DOHH2 (cell line): ENCODE measurements around the gene APOL4.

ENCODE experiments used
- H3F3A ChIP-seq: fragments of 200-600 bp; sonication (generic), shearing (Covaris generic); 2 replicates; pipeline ENCODE4 v1.6.0; 2016; ENCODE audit warnings: antibody characterized with exemption, mild to moderate bottlenecking; ENCODE audit not compliant: control insufficient read depth, insufficient read depth
- H3K27ac ChIP-seq: fragments of 200-600 bp; sonication (generic); 2 replicates; pipeline ENCODE4 v1.5.1; 2014; ENCODE audit warnings: low read depth, mild to moderate bottlenecking, low read length, moderate library complexity
- H3K27me3 ChIP-seq: fragments of 200-600 bp; sonication (generic); 2 replicates; pipeline ENCODE4 v1.6.1; 2014; ENCODE audit warnings: mild to moderate bottlenecking, low read length, mixed read lengths; ENCODE audit not compliant: control insufficient read depth
- H3K36me3 ChIP-seq: fragments of 200-600 bp; sonication (generic); 2 replicates; pipeline ENCODE4 v1.6.1; 2014; ENCODE audit warnings: mild to moderate bottlenecking, low read length, moderate library complexity, mixed read lengths; ENCODE audit not compliant: control insufficient read depth
- H3K4me1 ChIP-seq: fragments of 200-600 bp; sonication (generic); 2 replicates; pipeline ENCODE4 v1.6.1; 2014; ENCODE audit warnings: mild to moderate bottlenecking, low read length, mixed read lengths; ENCODE audit not compliant: control insufficient read depth
- H3K4me2 ChIP-seq: fragments of 200-600 bp; sonication (generic); 2 replicates; pipeline ENCODE4 v1.6.0; 2014; ENCODE audit warnings: mild to moderate bottlenecking, low read length, moderate library complexity
- H3K4me3 ChIP-seq: fragments of 200-600 bp; sonication (generic); 2 replicates; pipeline ENCODE4 v1.5.1; 2014; ENCODE audit warnings: mild to moderate bottlenecking, low read length, mixed read lengths
- H3K79me2 ChIP-seq: fragments of 200-600 bp; sonication (generic); 2 replicates; pipeline ENCODE4 v1.6.1; 2014; ENCODE audit warnings: mild to moderate bottlenecking, low read length, mixed read lengths; ENCODE audit not compliant: control insufficient read depth
- H3K9me2 ChIP-seq: fragments of 200-600 bp; sonication (generic); replicated peaks from 2 replicates; pipeline ENCODE4 v1.6.1; 2014; ENCODE audit warnings: mild to moderate bottlenecking, low read length, mixed read lengths; ENCODE audit not compliant: control insufficient read depth
- H3K9me3 ChIP-seq: fragments of 200-600 bp; sonication (generic); 2 replicates; pipeline ENCODE4 v1.6.1; 2014; ENCODE audit warnings: antibody characterized with exemption, low read length, mixed read lengths; ENCODE audit not compliant: control insufficient read depth, insufficient read depth
- H4K20me1 ChIP-seq: fragments of 200-600 bp; sonication (generic); 2 replicates; pipeline ENCODE4 v1.6.0; 2014; ENCODE audit warnings: low read depth, mild to moderate bottlenecking, antibody characterized with exemption, low read length, moderate library complexity; ENCODE audit not compliant: control insufficient read depth, insufficient read depth
- CTCF ChIP-seq: fragments of 200-600 bp; sonication (generic); IDR thresholded peaks from one replicate; pipeline ENCODE4 v1.5.1; 2014; ENCODE audit warnings: antibody characterized with exemption, mild to moderate bottlenecking, low read depth, low read length; ENCODE audit not compliant: poor library complexity, severe bottlenecking
- EZH2phosphoT487 ChIP-seq: fragments of 200-600 bp; sonication (generic); IDR thresholded peaks from 2 replicates; pipeline ENCODE4 v1.6.1; 2017; ENCODE audit warnings: borderline replicate concordance, mild to moderate bottlenecking, antibody characterized with exemption, low read length, moderate library complexity, mixed read lengths

The APOL4 gene

GRCh38 chr22:36143956-36144355, 57.7 kb downstream of the APOL4 start:
- Histone ChIP-seq H4K20me1 (no peaks in the 10 kb centered on the region), H3K79me2 (no peaks in the 10 kb centered on the region), H3K9me3 (no peaks in the 10 kb centered on the region), H3K27me3 (peaks cover 19% of the 10 kb centered on the region), H3K9me2 (no peaks in the 10 kb centered on the region), H3K4me2 (no peak overlapping the region), H3K36me3 (no peaks in the 10 kb centered on the region), H3K27ac (no peak overlapping the region), H3K4me1 (no peaks in the 10 kb centered on the region), H3K4me3 (no peak overlapping the region), H3F3A (no peaks in the 10 kb centered on the region)
- TF ChIP-seq CTCF (no peak), EZH2phosphoT487 (no peak)

- H3K36me3 ChIP-seq = no peaks in the 10 kb centered on the region
- H3K27me3 ChIP-seq = peaks cover 19% of the 10 kb centered on the region
- TF ChIP-seq CTCF = no peak
- TF ChIP-seq EZH2phosphoT487 = no peak
- no peaks in the 10 kb centered on the region for H4K20me1 ChIP-seq
- no peaks in the 10 kb centered on the region for H3F3A ChIP-seq
- no peak overlapping the region for H3K27ac ChIP-seq
- H3K4me3 ChIP-seq = no peak overlapping the region
- H3K9me3 ChIP-seq = no peaks in the 10 kb centered on the region
- no peak overlapping the region for H3K4me2 ChIP-seq
- no peaks in the 10 kb centered on the region for H3K4me1 ChIP-seq
- H3K79me2 ChIP-seq = no peaks in the 10 kb centered on the region
- H3K9me2 ChIP-seq = no peaks in the 10 kb centered on the region
Measured at GRCh38 chr22:36143066-36143815, 58.4 kb downstream of the APOL4 start.

GRCh38 chr22:36141481-36141880, 60.1 kb downstream of the APOL4 start:
- Histone ChIP-seq H4K20me1 (no peaks in the 10 kb centered on the region), H3K9me2 (no peaks in the 10 kb centered on the region), H3K4me2 (no peak overlapping the region), H3K4me3 (no peak overlapping the region), H3K4me1 (no peaks in the 10 kb centered on the region), H3F3A (no peaks in the 10 kb centered on the region), H3K27me3 (peaks cover 15% of the 10 kb centered on the region), H3K27ac (no peak overlapping the region), H3K9me3 (no peaks in the 10 kb centered on the region), H3K79me2 (no peaks in the 10 kb centered on the region), H3K36me3 (no peaks in the 10 kb centered on the region)
- TF ChIP-seq CTCF = no peak
- no peak for TF ChIP-seq EZH2phosphoT487
